Transverse colon (tissue), 4 donors: ENCODE measurements around the gene CHPF2.

ENCODE experiments used
- EP300 ChIP-seq: sonication (generic); formaldehyde crosslinking; IDR thresholded peaks from one replicate; pipeline ENCODE4 v1.6.1; 2017; ENCODE audit warnings: antibody characterized with exemption, low read depth
- POLR2A ChIP-seq: fragments of 450-650 bp; IDR thresholded peaks from one replicate; pipeline ENCODE4 v1.6.1; 2016; ENCODE audit warnings: antibody characterized with exemption, mild to moderate bottlenecking, moderate library complexity
- POLR2AphosphoS5 ChIP-seq, 3 donors: sonication (generic); formaldehyde crosslinking; IDR thresholded peaks; one replicate each; pipeline ENCODE4 v1.6.1; 2016; ENCODE audit warnings: antibody characterized with exemption in 3 of 3
- TF ChIP-seq, protein P1 (sequence below), 5 experiments: fragments of 200-600 bp in 3 of 5; fragments of 450-650 bp in 2 of 5; sonication (generic) in 3 of 5; IDR thresholded peaks; 1 replicate in 2 of 5; 2 replicates in 3 of 5; pipeline ENCODE4 v1.5.1; 2016 to 2017; ENCODE audit warnings: antibody characterized with exemption in 5 of 5, inconsistent platforms in 3 of 5, mild to moderate bottlenecking in 2 of 5, moderate library complexity in 1 of 5

DNA sequence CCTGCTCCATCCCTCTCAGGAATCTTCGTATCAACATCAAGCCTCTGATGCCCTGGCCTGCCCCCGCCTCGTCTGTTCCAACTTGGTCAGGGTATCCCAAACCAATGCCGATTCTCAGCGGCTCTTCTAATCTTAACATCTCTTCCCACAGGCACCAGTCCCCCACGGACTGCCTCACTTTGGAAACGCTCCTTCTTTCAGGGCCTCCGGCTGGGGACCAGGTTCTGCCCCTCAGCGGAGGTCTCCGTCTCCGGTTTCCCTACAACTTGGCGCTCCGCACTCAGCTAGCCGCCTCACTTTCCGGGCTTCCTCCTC, 5.8 kb upstream of the CHPF2 start:
- TF ChIP-seq, protein P1, sequence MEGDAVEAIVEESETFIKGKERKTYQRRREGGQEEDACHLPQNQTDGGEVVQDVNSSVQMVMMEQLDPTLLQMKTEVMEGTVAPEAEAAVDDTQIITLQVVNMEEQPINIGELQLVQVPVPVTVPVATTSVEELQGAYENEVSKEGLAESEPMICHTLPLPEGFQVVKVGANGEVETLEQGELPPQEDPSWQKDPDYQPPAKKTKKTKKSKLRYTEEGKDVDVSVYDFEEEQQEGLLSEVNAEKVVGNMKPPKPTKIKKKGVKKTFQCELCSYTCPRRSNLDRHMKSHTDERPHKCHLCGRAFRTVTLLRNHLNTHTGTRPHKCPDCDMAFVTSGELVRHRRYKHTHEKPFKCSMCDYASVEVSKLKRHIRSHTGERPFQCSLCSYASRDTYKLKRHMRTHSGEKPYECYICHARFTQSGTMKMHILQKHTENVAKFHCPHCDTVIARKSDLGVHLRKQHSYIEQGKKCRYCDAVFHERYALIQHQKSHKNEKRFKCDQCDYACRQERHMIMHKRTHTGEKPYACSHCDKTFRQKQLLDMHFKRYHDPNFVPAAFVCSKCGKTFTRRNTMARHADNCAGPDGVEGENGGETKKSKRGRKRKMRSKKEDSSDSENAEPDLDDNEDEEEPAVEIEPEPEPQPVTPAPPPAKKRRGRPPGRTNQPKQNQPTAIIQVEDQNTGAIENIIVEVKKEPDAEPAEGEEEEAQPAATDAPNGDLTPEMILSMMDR (IDR thresholded peaks at IDR 0.05), result no peak
- TF ChIP-seq POLR2A (no peak), EP300 (no peak), POLR2AphosphoS5 (IDR thresholded peaks at IDR 0.05) (no peak)
